ENCODE results near the gene SPINK8. TPM values are rescaled to one million over a fixed set of nuclear protein-coding genes. Genes with fewer than 3 reads are reported as not detected.

Gene SPINK8
- total and polyA plus RNA-seq, 2 of the 8 experiments (the other 6 are each of a cell fraction or from before 2014, with no cell fraction given): 0.29 TPM; not detected in 1

GRCh38 chr3:48301020-48301799 lies 32.3 kb downstream of the SPINK8 start, which contains the start of gene NME6:
Gene NME6, minus strand, starts transcription at chr3:48301367.
- peak within 1 kb of the TSS; percentile 90 for H4K8ac ChIP-seq (ENCODE audit: extremely low read depth, insufficient read depth, low read length)
- peaks cover 0 to 9% (median 0%) of the 10 kb centered on the region in 4 experiments; a peak in 3 of 8 replicates for H3K36me3 ChIP-seq (ENCODE audit: control insufficient read depth in 2 of 4, insufficient read depth in 4 of 4, low read length in 3 of 4)
- peak within 1 kb of the TSS; percentile 82 for H3K56ac ChIP-seq (replicated peaks; ENCODE audit: insufficient read length, low read depth, low read length)
- H2BK120ac ChIP-seq (replicated peaks; ENCODE audit: low read depth, low read length): peak within 1 kb of the TSS; percentile 55
- peak within 1 kb of the TSS; percentile 67 to 96 (median 78) for H3K4me3 ChIP-seq (ENCODE audit: extremely low read depth in 1 of 4, insufficient read depth in 2 of 4, low read depth in 3 of 4, low read length in 4 of 4)
- peaks cover 0 to 8% (median 2%) of the 10 kb centered on the region in 4 experiments; a peak in 2 of 7 replicates for H3K27me3 ChIP-seq (replicated peaks in 1 of 4; ENCODE audit: control insufficient read depth in 3 of 4, extremely low read depth in 1 of 4, insufficient read depth in 3 of 4, low read length in 3 of 4)
- POLR2A ChIA-PET (ENCODE audit: partially characterized antibody): interaction anchor here (0.7 to 2.0 kb wide), 11 partner anchors 8 to 145 kb away, joined by 3 to 18 read pairs (median 3); partner anchors contain the start of genes ATRIP and ZNF589
- CTCF ChIA-PET (ENCODE audit: partially characterized antibody): interaction anchor here (1.0 to 2.1 kb wide), 5 partner anchors 22 to 206 kb away, joined by 3 to 6 read pairs (median 3); no protein-coding TSS in a partner anchor
- H2AFZ ChIP-seq (ENCODE audit: low read length): peak within 1 kb of the TSS; percentile 27
- peaks cover 4% of the 10 kb centered on the region; the same call in 1 of the 2 replicates for H3K23me2 ChIP-seq (ENCODE audit: low read depth, low read length)
- H3K79me1 ChIP-seq (ENCODE audit: low read depth, low read length): peaks cover 2% of the 10 kb centered on the region; the same call in 1 of the 2 replicates
- DNase-seq (ENCODE audit: low read depth in 1 of 2, low spot score in 2 of 2): peak; percentile 73 to 97
- peak within 1 kb of the TSS; percentile 84 for H4K91ac ChIP-seq (replicated peaks; ENCODE audit: insufficient read length, low read length)
- 0 out of 2 replicates have a peak within 1 kb of the TSS, but pooled peaks have one; percentile 13 for H2BK20ac ChIP-seq (ENCODE audit: low read length)
- H3K14ac ChIP-seq (ENCODE audit: insufficient read length): no peak within 1 kb of the TSS
- no peaks in the 10 kb centered on the region for H3K79me2 ChIP-seq (ENCODE audit: control insufficient read depth in 1 of 2, insufficient read depth in 2 of 2, low read length in 2 of 2)
- no peaks in the 10 kb centered on the region; a peak in 1 of 7 replicates for H3K4me1 ChIP-seq (replicated peaks in 1 of 4; ENCODE audit: control insufficient read depth in 3 of 4, insufficient read depth in 4 of 4, low read length in 3 of 4)
- WGBS, 2 experiments (ENCODE audit: extremely low coverage in 1 of 2, insufficient coverage in 1 of 2, insufficient read length in 1 of 2, insufficient replicate concordance in 2 of 2, low coverage in 1 of 2, low lambda C conversion rate in 2 of 2, missing lambda C conversion rate in 1 of 2): 1% methylated on average over 57 of the region's 70 CpGs; no CpG with 5 or more reads in 1 of the 2 experiments
- H3K4me2 ChIP-seq (ENCODE audit: insufficient read depth in 1 of 2, low read depth in 2 of 2, low read length in 2 of 2): peak within 1 kb of the TSS; percentile 92 to 94
- no peak for FAIRE-seq
- peak within 1 kb of the TSS; percentile 74 to 85 (median 78) for H3K9ac ChIP-seq (replicated peaks in 1 of 4; ENCODE audit: extremely low read depth in 1 of 4, low read depth in 3 of 4, low read length in 3 of 4)
- peak within 1 kb of the TSS; percentile 92 for H3K4ac ChIP-seq (replicated peaks; ENCODE audit: insufficient read length, low read depth, low read length)
- H2AK5ac ChIP-seq (ENCODE audit: low read depth, low read length): 0 out of 2 replicates have a peak within 1 kb of the TSS, but pooled peaks have one; percentile 1
- peak within 1 kb of the TSS; percentile 79 for H3K27ac ChIP-seq (ENCODE audit: low read depth, low read length)
- 0 out of 2 replicates have a peak within 1 kb of the TSS, but pooled peaks have one; percentile 1 for H2BK12ac ChIP-seq (ENCODE audit: low read depth, low read length)
- H3K18ac ChIP-seq (ENCODE audit: extremely low read depth, low read length): peak within 1 kb of the TSS; percentile 92
- no peak within 1 kb of the TSS for H3K23ac ChIP-seq (ENCODE audit: insufficient read length)
- no peaks in the 10 kb centered on the region for H3K9me3 ChIP-seq (ENCODE audit: insufficient read depth in 2 of 2, low read depth in 1 of 2, low read length in 1 of 2)
- H4K20me1 ChIP-seq (replicated peaks in 1 of 2; ENCODE audit: control insufficient read depth in 1 of 2, insufficient read depth in 2 of 2, low read length in 2 of 2): peaks cover 0 to 3% of the 10 kb centered on the region in 2 experiments
- H4K5ac ChIP-seq (ENCODE audit: insufficient read length, low read depth, low read length): peak within 1 kb of the TSS; percentile 90
- peak within 1 kb of the TSS; percentile 0; the same call in 1 of the 2 replicates for H2BK15ac ChIP-seq (ENCODE audit: low read length)
- peak within 1 kb of the TSS; percentile 55; the same call in 1 of the 2 replicates for H2BK5ac ChIP-seq (ENCODE audit: low read depth, low read length)
- TF ChIP-seq POLR2AphosphoS5 (IDR thresholded peaks at IDR 0.05; ENCODE audit: low read depth, low read length) (peak; percentile 56; the same call in 1 of the 2 replicates), SRF (IDR thresholded peaks at IDR 0.05; ENCODE audit: low read depth, low read length) (0 out of 2 replicates have a peak, but pooled peaks have one; percentile 32), TEAD4 (IDR thresholded peaks at IDR 0.05; ENCODE audit: low read depth, low read length) (no peak), MAFK (IDR thresholded peaks at IDR 0.05; ENCODE audit: low read depth, low read length) (no peak), SP1 (IDR thresholded peaks at IDR 0.05; ENCODE audit: low read depth, low read length) (0 out of 2 replicates have a peak, but pooled peaks have one; percentile 10), HDAC2 (IDR thresholded peaks at IDR 0.05; ENCODE audit: borderline replicate concordance in 1 of 2, low read depth in 2 of 2, low read length in 2 of 2) (0 out of 4 replicates have a peak, but pooled peaks of 1 of the 2 experiments have one; percentile 50), JUN (IDR thresholded peaks at IDR 0.05; ENCODE audit: low read depth, low read length) (no peak), CREB1 (IDR thresholded peaks at IDR 0.05) (peak; percentile 90), ATF3 (IDR thresholded peaks at IDR 0.05; ENCODE audit: insufficient read depth, low read depth, low read length) (no peak), TCF12 (IDR thresholded peaks at IDR 0.05; ENCODE audit: low read depth, low read length) (no peak)
